ENCODE measurements around the gene UBE2M.
"Not testable (repeated sequence)": the region's sequence is repeated elsewhere in the genome, so short reads cannot be mapped to it uniquely, and the experiment has no call there.

Gene UBE2M

GRCh38 chr19:58542641-58543372 is 15.6 kb downstream of the UBE2M start:
- DNase-seq (ENCODE audit: low read depth in 1 of 2, low spot score in 1 of 2): not testable (repeated sequence)

GRCh38 chr19:58539169-58539559 is 19.2 kb downstream of the UBE2M start:
- not testable (repeated sequence) for DNase-seq (ENCODE audit: low read depth in 1 of 2, low spot score in 1 of 2)

GRCh38 chr19:58538257-58539168 is 19.9 kb downstream of the UBE2M start:
- no peak for DNase-seq (ENCODE audit: low read depth in 1 of 2, low spot score in 1 of 2)

GRCh38 chr19:58536852-58537798 is 21.3 kb downstream of the UBE2M start:
- no peak for DNase-seq (ENCODE audit: low read depth in 1 of 2, low spot score in 1 of 2)

- no peak for DNase-seq (ENCODE audit: low read depth in 1 of 2, low spot score in 1 of 2)
These were observed 22.6 kb downstream of the UBE2M start for GRCh38 chr19:58535857-58536256.

- DNase-seq (ENCODE audit: low read depth in 1 of 2, low spot score in 1 of 2): no peak
These were observed 27.2 kb downstream of the UBE2M start for GRCh38 chr19:58531034-58531840.

GRCh38 chr19:58529405-58529804 is 29.0 kb downstream of the UBE2M start:
- no peak for DNase-seq (ENCODE audit: low read depth in 1 of 2, low spot score in 1 of 2)

GRCh38 chr19:58522709-58523108 is 35.7 kb downstream of the UBE2M start:
- DNase-seq (ENCODE audit: low read depth in 1 of 2, low spot score in 1 of 2): no peak

GRCh38 chr19:58521651-58522050 is 36.8 kb downstream of the UBE2M start:
- no peak for DNase-seq (ENCODE audit: low read depth in 1 of 2, low spot score in 1 of 2)

GRCh38 chr19:58520257-58520599 is 38.2 kb downstream of the UBE2M start:
- DNase-seq (ENCODE audit: low read depth in 1 of 2, low spot score in 1 of 2): no peak

- peak; percentile 81 to 90 for DNase-seq (ENCODE audit: low read depth in 1 of 2, low spot score in 1 of 2)
These were observed 38.8 kb downstream of the UBE2M start, which contains the start of gene ZBTB45 for GRCh38 chr19:58519355-58520256. ZBTB45 (minus strand) TSS chr19:58519810; CDS start chr19:58517673, 2,137 bp downstream.

- DNase-seq (ENCODE audit: low read depth in 1 of 2, low spot score in 1 of 2): no peak
These were observed 39.4 kb downstream of the UBE2M start for GRCh38 chr19:58519087-58519354.

- no peak for DNase-seq (ENCODE audit: low read depth in 1 of 2, low spot score in 1 of 2)
These were observed 39.9 kb downstream of the UBE2M start for GRCh38 chr19:58518256-58519086.

GRCh38 chr19:58516964-58517833 is 41.2 kb downstream of the UBE2M start:
- DNase-seq (ENCODE audit: low read depth in 1 of 2, low spot score in 1 of 2): no peak

- no peak for DNase-seq (ENCODE audit: low read depth in 1 of 2, low spot score in 1 of 2)
These were observed 42.1 kb downstream of the UBE2M start for GRCh38 chr19:58516246-58516836.

- no peak for DNase-seq (ENCODE audit: low read depth in 1 of 2, low spot score in 1 of 2)
These were observed 43.2 kb downstream of the UBE2M start for GRCh38 chr19:58515259-58515658.

- no peak for DNase-seq (ENCODE audit: low read depth in 1 of 2, low spot score in 1 of 2)
These were observed 43.8 kb downstream of the UBE2M start for GRCh38 chr19:58514564-58515022.

All from activated CD4-positive, alpha-beta T cell treated with anti-CD3 and anti-CD28 coated beads, Interleukin-2, amount 50 U/mL, for 24 hours (primary cell).